ENCODE data around the gene EBI3.
A peak's percentile ranks its signal among the peaks of the same experiment; 100 is the strongest.

Gene EBI3

DNA sequence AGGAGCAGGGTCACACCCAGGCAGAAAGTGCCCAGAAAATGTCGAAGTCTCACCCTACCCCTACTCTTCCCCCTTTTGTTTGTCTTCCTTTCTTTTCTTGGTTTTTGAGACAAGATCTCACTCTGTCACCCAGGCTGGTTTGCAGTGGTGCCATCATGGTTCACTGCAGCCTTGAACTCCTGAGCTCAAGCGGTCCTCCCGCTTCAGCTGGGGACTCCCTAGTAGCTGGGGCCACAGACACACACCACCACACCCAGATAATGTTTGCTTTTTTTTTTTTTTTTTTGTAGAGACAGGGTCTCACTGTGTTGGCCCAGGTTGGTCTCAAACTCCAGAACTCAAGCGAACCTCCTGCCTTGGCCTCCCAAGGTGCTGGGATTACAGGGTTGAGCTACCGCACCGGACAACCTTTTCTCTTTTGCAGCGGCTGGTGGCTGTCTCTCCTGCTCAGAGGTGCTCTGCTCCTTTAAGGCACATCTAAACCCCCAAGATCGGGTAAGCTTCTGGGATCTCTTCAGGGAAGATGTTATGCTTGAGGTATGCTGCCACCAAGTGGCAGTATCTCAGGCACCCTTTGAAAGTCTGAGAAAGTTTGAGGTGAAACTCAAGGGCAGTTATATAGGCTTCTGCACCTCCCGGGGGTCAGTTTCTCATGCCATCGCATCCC, 22.4 kb upstream of the EBI3 start:
- Histone ChIP-seq H3K9ac (ENCODE audit: insufficient read length, low read depth) (peak overlapping the region; percentile 46), H3K9me3 (ENCODE audit: insufficient read depth, low read length) (no peaks in the 10 kb centered on the region), H3K4me3 (ENCODE audit: insufficient read length, low read depth) (no peak overlapping the region), H3K27me3 (ENCODE audit: insufficient read depth, insufficient read length) (no peaks in the 10 kb centered on the region), H3K36me3 (ENCODE audit: insufficient read depth, insufficient read length, low read length) (no peaks in the 10 kb centered on the region), H3K4me1 (ENCODE audit: insufficient read depth, insufficient read length) (peaks cover 14% of the 10 kb centered on the region)
- no peak for TF ChIP-seq SUZ12 (IDR thresholded peaks at IDR 0.05; ENCODE audit: extremely low read depth, insufficient read depth, insufficient read length)
- no peak for TF ChIP-seq YY1 (IDR thresholded peaks at IDR 0.05; ENCODE audit: insufficient read depth, insufficient read length)
- no peak for TF ChIP-seq ZNF274 (IDR thresholded peaks at IDR 0.05; ENCODE audit: low read depth, low read length)
- DNase-seq (ENCODE audit: low read depth, low spot score), result no peak

DNA sequence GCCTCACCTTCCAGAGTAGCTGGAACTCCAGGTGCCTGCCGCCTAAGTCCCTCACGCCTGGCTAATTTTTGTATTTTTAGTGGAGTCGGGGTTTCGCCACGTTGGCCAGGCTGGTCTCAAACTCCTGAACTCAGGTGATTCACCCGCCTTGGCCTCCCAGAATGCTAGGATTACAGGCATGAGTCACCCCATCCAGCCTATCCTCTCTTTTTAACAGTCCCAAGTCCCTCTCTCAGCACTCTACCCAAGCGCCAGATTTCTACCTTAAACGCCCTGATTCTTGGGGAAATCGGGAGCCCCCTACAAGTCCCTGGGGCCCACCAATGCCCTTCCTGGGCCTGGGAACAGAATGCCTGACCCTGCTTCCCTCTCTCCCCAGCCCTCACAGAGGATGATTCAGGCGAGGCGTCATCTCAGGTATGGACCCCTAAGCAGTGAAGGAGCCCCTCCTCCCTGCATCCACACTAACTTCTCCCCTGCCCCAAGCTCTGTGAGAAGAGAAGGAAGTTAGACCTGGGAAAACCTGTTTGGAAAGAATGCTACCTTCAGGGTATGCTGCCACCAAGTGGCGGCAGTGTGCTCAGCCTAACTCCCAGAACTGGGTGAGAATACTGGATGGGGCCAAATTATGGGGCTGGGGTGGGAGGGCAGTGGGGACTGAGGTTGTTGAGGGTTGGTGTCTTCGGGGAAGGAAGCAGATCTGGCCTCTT, 20.8 kb upstream of the EBI3 start:
- H3K4me3 ChIP-seq (ENCODE audit: insufficient read length, low read depth), result no peak overlapping the region
- no peaks in the 10 kb centered on the region for H3K36me3 ChIP-seq (ENCODE audit: insufficient read depth, insufficient read length, low read length)
- no peaks in the 10 kb centered on the region for H3K9me3 ChIP-seq (ENCODE audit: insufficient read depth, low read length)
- TF ChIP-seq SUZ12 (IDR thresholded peaks at IDR 0.05; ENCODE audit: extremely low read depth, insufficient read depth, insufficient read length) (no peak), ZNF274 (IDR thresholded peaks at IDR 0.05; ENCODE audit: low read depth, low read length) (no peak), YY1 (IDR thresholded peaks at IDR 0.05; ENCODE audit: insufficient read depth, insufficient read length) (no peak)
- H3K4me1 ChIP-seq (ENCODE audit: insufficient read depth, insufficient read length), result peaks cover 17% of the 10 kb centered on the region
- H3K9ac ChIP-seq (ENCODE audit: insufficient read length, low read depth), result no peak overlapping the region
- no peaks in the 10 kb centered on the region for H3K27me3 ChIP-seq (ENCODE audit: insufficient read depth, insufficient read length)
- peak; percentile 47 for DNase-seq (ENCODE audit: low read depth, low spot score)

GRCh38 chr19:4210166-4210731, 19.1 kb upstream of the EBI3 start:
- Histone ChIP-seq H3K4me1 (ENCODE audit: insufficient read depth, insufficient read length) (peaks cover 16% of the 10 kb centered on the region), H3K4me3 (ENCODE audit: insufficient read length, low read depth) (no peak overlapping the region), H3K9me3 (ENCODE audit: insufficient read depth, low read length) (no peaks in the 10 kb centered on the region), H3K27me3 (ENCODE audit: insufficient read depth, insufficient read length) (no peaks in the 10 kb centered on the region), H3K36me3 (ENCODE audit: insufficient read depth, insufficient read length, low read length) (no peaks in the 10 kb centered on the region), H3K9ac (ENCODE audit: insufficient read length, low read depth) (no peak overlapping the region)
- TF ChIP-seq ZNF274 (IDR thresholded peaks at IDR 0.05; ENCODE audit: low read depth, low read length) (no peak), SUZ12 (IDR thresholded peaks at IDR 0.05; ENCODE audit: extremely low read depth, insufficient read depth, insufficient read length) (no peak), YY1 (IDR thresholded peaks at IDR 0.05; ENCODE audit: insufficient read depth, insufficient read length) (no peak)
- no peak for DNase-seq (ENCODE audit: low read depth, low spot score)

DNA sequence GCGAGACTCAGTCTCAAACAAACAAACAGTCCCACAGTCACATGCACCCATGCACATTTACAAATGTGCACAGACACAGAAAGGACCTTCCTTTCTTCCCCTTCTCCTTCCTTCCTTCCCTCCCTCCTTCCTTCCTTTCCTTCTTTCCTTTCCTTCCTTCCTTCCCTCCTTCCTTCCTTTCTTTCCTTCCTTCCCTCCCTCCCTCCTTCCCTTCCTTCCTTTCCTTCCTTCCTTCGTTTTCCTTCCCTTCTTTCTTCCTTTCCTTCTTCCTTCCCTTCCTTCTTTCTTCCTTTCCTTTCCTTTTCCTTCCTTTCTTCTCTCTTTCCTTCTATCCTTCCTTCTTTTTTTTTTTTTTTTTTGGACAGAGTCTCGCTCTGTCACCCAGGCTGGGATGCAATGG, 16.2 kb upstream of the EBI3 start:
- Histone ChIP-seq H3K9ac (ENCODE audit: insufficient read length, low read depth) (no peak overlapping the region), H3K4me1 (ENCODE audit: insufficient read depth, insufficient read length) (peaks cover 14% of the 10 kb centered on the region), H3K36me3 (ENCODE audit: insufficient read depth, insufficient read length, low read length) (no peaks in the 10 kb centered on the region), H3K4me3 (ENCODE audit: insufficient read length, low read depth) (no peak overlapping the region), H3K9me3 (ENCODE audit: insufficient read depth, low read length) (peaks cover 8% of the 10 kb centered on the region; the same call in 1 of the 2 replicates), H3K27me3 (ENCODE audit: insufficient read depth, insufficient read length) (no peaks in the 10 kb centered on the region)
- TF ChIP-seq SUZ12 (IDR thresholded peaks at IDR 0.05; ENCODE audit: extremely low read depth, insufficient read depth, insufficient read length) (no peak), YY1 (IDR thresholded peaks at IDR 0.05; ENCODE audit: insufficient read depth, insufficient read length) (no peak), ZNF274 (IDR thresholded peaks at IDR 0.05; ENCODE audit: low read depth, low read length) (no peak)
- DNase-seq (ENCODE audit: low read depth, low spot score), result no peak

DNA sequence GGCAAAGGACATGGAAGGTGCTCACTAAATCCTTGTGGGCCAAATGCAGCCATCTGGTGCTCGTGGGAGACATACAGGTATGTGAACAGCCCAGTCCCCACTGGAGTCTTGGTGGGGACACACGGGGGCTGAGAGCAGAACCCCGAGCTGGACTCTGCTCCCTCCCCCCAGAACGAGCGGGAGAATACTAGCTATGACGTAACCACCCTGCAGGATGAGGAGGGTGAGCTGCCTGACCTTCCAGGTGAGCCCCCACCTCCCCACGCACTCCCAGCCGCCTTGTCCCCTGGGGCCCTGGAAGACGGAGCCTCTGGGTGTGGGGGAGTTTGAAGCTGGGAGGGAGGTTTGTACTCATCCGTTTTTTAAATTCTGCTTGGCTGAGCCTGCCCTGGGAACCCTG, 13.5 kb upstream of the EBI3 start:
- Histone ChIP-seq H3K27me3 (ENCODE audit: insufficient read depth, insufficient read length) (no peaks in the 10 kb centered on the region), H3K4me1 (ENCODE audit: insufficient read depth, insufficient read length) (peaks cover 9% of the 10 kb centered on the region), H3K36me3 (ENCODE audit: insufficient read depth, insufficient read length, low read length) (no peaks in the 10 kb centered on the region), H3K9me3 (ENCODE audit: insufficient read depth, low read length) (peaks cover 8% of the 10 kb centered on the region; the same call in 1 of the 2 replicates), H3K9ac (ENCODE audit: insufficient read length, low read depth) (peak overlapping the region; percentile 47), H3K4me3 (ENCODE audit: insufficient read length, low read depth) (no peak overlapping the region)
- DNase-seq (ENCODE audit: low read depth, low spot score), result no peak
- TF ChIP-seq ZNF274 (IDR thresholded peaks at IDR 0.05; ENCODE audit: low read depth, low read length) (no peak), SUZ12 (IDR thresholded peaks at IDR 0.05; ENCODE audit: extremely low read depth, insufficient read depth, insufficient read length) (no peak), YY1 (IDR thresholded peaks at IDR 0.05; ENCODE audit: insufficient read depth, insufficient read length) (no peak)

- H3K36me3 ChIP-seq (ENCODE audit: insufficient read depth, insufficient read length, low read length), result no peaks in the 10 kb centered on the region
- H3K9me3 ChIP-seq (ENCODE audit: insufficient read depth, low read length), result peaks cover 8% of the 10 kb centered on the region; the same call in 1 of the 2 replicates
- no peak overlapping the region for H3K9ac ChIP-seq (ENCODE audit: insufficient read length, low read depth)
- DNase-seq (ENCODE audit: low read depth, low spot score), result no peak
- H3K27me3 ChIP-seq (ENCODE audit: insufficient read depth, insufficient read length), result no peaks in the 10 kb centered on the region
- no peak for TF ChIP-seq ZNF274 (IDR thresholded peaks at IDR 0.05; ENCODE audit: low read depth, low read length)
- no peak for TF ChIP-seq SUZ12 (IDR thresholded peaks at IDR 0.05; ENCODE audit: extremely low read depth, insufficient read depth, insufficient read length)
- TF ChIP-seq YY1 (IDR thresholded peaks at IDR 0.05; ENCODE audit: insufficient read depth, insufficient read length), result no peak
- no peak overlapping the region for H3K4me3 ChIP-seq (ENCODE audit: insufficient read length, low read depth)
- peaks cover 9% of the 10 kb centered on the region for H3K4me1 ChIP-seq (ENCODE audit: insufficient read depth, insufficient read length)
Observed at GRCh38 chr19:4216846-4217245, 12.5 kb upstream of the EBI3 start.
